ENCODE results near the gene FAM227A. TPM values are rescaled to one million over a fixed set of nuclear protein-coding genes. Genes with fewer than 3 reads are reported as not detected.

Gene FAM227A
- under 1 TPM; 0.46 to 0.86 (median 0.53) TPM for total RNA-seq

- no peaks in the 10 kb centered on the region for H3K9me3 Mint-ChIP-seq
- peak within 1 kb of the TSS; percentile 92 for H3K4me3 Mint-ChIP-seq
- ATAC-seq (peak; percentile 92), DNase-seq (peak; percentile 76)
- H3K36me3 Mint-ChIP-seq (ENCODE audit: insufficient read depth) = no peaks in the 10 kb centered on the region
- H3K4me1 Mint-ChIP-seq (ENCODE audit: low read depth) = peaks cover 14% of the 10 kb centered on the region
- H3K27me3 Mint-ChIP-seq (ENCODE audit: low read depth) = no peaks in the 10 kb centered on the region
Observed at GRCh38 chr22:38656256-38657044, at the start of gene FAM227A, which contains the start of gene CBY1. Gene FAM227A (minus strand): TSS chr22:38656392. CDS start chr22:38650168, 6,224 bp downstream. Gene CBY1 (plus strand): TSS chr22:38656638. CDS start chr22:38668055, 11,417 bp downstream.

DNA sequence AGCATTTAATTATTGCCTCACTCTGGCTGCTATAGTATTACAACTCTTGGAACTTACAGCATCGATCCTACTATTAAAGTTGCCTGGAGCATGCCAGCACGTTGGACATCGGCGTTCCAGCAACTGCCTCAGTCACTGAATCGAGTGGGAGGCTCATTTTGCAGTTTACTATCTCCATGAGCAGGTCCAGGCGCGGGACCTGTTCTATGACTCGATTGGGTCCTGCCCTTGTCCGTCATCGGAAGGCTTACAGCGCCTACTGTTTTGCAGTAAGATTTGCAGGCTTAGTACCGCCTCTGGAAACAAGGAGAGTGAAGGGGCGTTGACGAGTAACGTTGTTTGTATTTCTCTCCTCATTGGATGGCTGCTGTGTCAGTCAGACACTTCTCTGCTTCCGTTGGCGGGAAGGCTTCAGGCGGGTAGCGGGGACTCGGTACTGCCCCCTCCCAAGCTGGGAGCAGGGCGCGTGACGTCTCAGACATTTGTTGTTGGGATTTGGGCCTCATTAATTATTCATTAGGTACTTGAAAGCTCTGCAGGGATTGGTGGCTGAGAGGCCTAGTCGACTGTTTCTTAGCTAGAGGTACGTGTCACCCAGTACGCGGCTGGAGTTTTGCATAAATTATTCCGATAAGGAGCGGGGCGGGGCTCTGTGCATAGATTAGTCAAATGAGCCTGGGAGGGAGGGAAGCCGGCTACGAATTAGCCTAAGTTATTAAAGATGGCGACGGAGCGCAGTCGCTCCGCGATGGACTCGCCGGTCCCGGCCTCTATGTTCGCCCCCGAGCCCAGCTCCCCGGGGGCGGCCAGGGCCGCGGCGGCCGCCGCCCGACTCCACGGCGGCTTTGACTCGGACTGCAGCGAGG is 49.3 kb upstream of the FAM227A start, which contains the start of gene GTPBP1:
Gene GTPBP1 (plus strand): TSS at position 710 of the 866 bp plus-strand sequence. CDS start 12 bp downstream, at position 722.
- H3K4me1 Mint-ChIP-seq (ENCODE audit: low read depth) = peaks cover 57% of the 10 kb centered on the region
- ATAC-seq = peak; percentile 81 to 83
- H3K4me3 Mint-ChIP-seq = peak within 1 kb of the TSS; percentile 92
- peaks cover 15% of the 10 kb centered on the region for H3K36me3 Mint-ChIP-seq (ENCODE audit: insufficient read depth)
- DNase-seq = peak; percentile 94
- no peaks in the 10 kb centered on the region for H3K9me3 Mint-ChIP-seq
- H3K27me3 Mint-ChIP-seq (ENCODE audit: low read depth) = no peaks in the 10 kb centered on the region

GRCh38 chr22:38704654-38705234 is 48.6 kb upstream of the FAM227A start:
- ATAC-seq = no peak
- H3K9me3 Mint-ChIP-seq = no peaks in the 10 kb centered on the region
- H3K27me3 Mint-ChIP-seq (ENCODE audit: low read depth) = no peaks in the 10 kb centered on the region
- peak overlapping the region; percentile 83 for H3K4me3 Mint-ChIP-seq
- peaks cover 10% of the 10 kb centered on the region for H3K36me3 Mint-ChIP-seq (ENCODE audit: insufficient read depth)
- no peak for DNase-seq
- H3K4me1 Mint-ChIP-seq (ENCODE audit: low read depth) = peaks cover 55% of the 10 kb centered on the region

GRCh38 chr22:38700789-38701628 is 44.8 kb upstream of the FAM227A start, which contains the start of gene JOSD1:
Gene JOSD1 (minus strand): TSS chr22:38700943. CDS start chr22:38699987, 956 bp downstream.
- Mint-ChIP-seq H3K9me3 (no peaks in the 10 kb centered on the region), H3K27me3 (ENCODE audit: low read depth) (no peaks in the 10 kb centered on the region), H3K4me1 (ENCODE audit: low read depth) (peaks cover 61% of the 10 kb centered on the region), H3K4me3 (peak within 1 kb of the TSS; percentile 89), H3K36me3 (ENCODE audit: insufficient read depth) (peaks cover 13% of the 10 kb centered on the region)
- ATAC-seq (peak; percentile 42 to 46), DNase-seq (peak; percentile 99)

DNA sequence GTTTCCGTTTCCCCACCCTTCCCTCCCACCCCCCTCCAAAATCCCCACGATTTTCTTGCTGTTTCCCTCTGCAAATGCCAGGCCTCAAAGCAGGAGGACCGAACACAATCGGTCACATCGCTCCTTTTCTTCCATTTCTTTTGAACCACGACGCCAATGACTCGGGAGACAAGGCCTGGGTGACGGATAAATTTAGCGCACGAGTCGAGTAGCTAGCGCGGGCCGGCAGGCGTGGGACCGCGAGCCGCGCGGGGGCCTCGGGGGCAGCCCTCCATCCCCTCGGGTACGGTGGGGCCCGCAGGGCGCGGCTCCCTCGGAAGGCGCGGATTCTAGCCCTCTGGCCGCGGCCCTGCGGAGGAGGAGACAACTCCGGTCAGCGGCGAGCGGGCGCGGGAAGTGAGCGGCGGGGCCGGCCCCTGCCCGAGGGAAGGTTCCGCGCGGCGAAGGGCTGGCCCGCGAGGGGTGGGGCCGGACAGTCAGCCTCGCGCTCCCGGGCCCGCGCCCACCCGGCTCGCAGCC is 44.1 kb upstream of the FAM227A start:
- peak; percentile 10 to 12 for ATAC-seq
- peaks cover 64% of the 10 kb centered on the region for H3K4me1 Mint-ChIP-seq (ENCODE audit: low read depth)
- H3K9me3 Mint-ChIP-seq = no peaks in the 10 kb centered on the region
- H3K4me3 Mint-ChIP-seq = peak overlapping the region; percentile 89
- no peaks in the 10 kb centered on the region for H3K27me3 Mint-ChIP-seq (ENCODE audit: low read depth)
- no peak for DNase-seq
- H3K36me3 Mint-ChIP-seq (ENCODE audit: insufficient read depth) = peaks cover 13% of the 10 kb centered on the region

DNA sequence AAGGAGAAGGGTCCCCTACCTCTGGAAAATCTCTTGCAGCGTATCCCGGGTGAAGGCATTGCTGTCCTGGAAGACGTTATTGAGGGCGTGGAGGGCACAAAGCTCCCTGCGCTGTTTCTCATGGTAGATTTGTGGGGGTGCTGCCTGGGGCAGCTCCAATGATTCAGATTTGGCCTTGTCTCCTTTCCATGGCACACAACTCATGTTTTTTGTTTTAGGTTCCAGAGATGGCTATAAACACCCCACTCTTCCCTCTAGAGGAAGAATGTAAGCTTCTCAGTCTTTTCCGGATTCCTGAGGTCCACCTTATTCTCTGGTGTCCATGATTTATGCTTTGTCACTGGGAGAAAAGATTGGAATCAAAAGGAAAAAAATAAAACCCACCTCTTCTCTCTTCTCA is 43.6 kb upstream of the FAM227A start:
- peaks cover 15% of the 10 kb centered on the region for H3K36me3 Mint-ChIP-seq (ENCODE audit: insufficient read depth)
- H3K9me3 Mint-ChIP-seq = no peaks in the 10 kb centered on the region
- H3K4me1 Mint-ChIP-seq (ENCODE audit: low read depth) = peaks cover 64% of the 10 kb centered on the region
- H3K4me3 Mint-ChIP-seq = peak overlapping the region; percentile 89
- DNase-seq (no peak), ATAC-seq (no peak)
- no peaks in the 10 kb centered on the region for H3K27me3 Mint-ChIP-seq (ENCODE audit: low read depth)

- Mint-ChIP-seq H3K9me3 (no peaks in the 10 kb centered on the region), H3K36me3 (ENCODE audit: insufficient read depth) (peaks cover 18% of the 10 kb centered on the region)
Observed at GRCh38 chr22:38699143-38699542, 43.0 kb upstream of the FAM227A start.

DNA sequence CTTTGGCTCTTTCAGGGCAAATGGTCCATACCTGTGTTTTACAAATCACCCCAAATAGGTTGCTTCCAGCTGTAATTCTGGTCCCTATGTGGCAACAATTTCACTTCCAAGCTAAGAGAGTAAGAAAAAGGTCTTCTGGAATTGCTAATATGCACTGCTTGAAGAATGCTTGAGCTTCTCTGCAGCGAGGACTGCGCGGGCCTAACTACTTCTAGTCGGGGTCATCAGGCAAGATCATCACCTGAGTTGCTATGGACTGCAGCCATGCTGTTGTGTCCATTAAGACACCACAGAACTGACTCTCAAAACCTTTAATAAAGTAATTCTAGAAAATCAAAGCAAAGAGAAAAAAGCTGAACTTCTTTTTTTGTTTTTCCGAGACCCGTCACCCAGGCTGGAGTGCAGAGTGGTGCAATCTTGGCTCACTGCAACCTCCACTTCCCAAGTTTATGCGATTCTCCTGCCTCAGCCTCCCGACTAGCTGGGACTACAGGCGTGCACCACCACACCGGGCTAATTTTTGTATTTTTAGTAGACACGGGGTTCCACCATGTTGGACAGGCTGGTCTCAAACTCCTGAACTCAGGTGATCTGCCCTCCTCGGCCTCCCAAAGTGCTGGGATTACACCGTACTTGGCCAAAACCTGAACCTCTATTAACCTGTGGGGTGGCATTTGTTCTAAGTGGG is 42.4 kb upstream of the FAM227A start:
- DNase-seq (no peak), ATAC-seq (no peak)
- Mint-ChIP-seq H3K27me3 (ENCODE audit: low read depth) (no peaks in the 10 kb centered on the region), H3K36me3 (ENCODE audit: insufficient read depth) (peaks cover 19% of the 10 kb centered on the region), H3K4me1 (ENCODE audit: low read depth) (peaks cover 63% of the 10 kb centered on the region), H3K4me3 (peak overlapping the region; percentile 89), H3K9me3 (no peaks in the 10 kb centered on the region)

More at GRCh38 chr22:38699143-38699542, 43.0 kb upstream of the FAM227A start:
- ATAC-seq (no peak), DNase-seq (no peak)
- H3K4me3 Mint-ChIP-seq = peak overlapping the region; percentile 89
- H3K27me3 Mint-ChIP-seq (ENCODE audit: low read depth) = no peaks in the 10 kb centered on the region
- H3K4me1 Mint-ChIP-seq (ENCODE audit: low read depth) = peaks cover 63% of the 10 kb centered on the region

DNA sequence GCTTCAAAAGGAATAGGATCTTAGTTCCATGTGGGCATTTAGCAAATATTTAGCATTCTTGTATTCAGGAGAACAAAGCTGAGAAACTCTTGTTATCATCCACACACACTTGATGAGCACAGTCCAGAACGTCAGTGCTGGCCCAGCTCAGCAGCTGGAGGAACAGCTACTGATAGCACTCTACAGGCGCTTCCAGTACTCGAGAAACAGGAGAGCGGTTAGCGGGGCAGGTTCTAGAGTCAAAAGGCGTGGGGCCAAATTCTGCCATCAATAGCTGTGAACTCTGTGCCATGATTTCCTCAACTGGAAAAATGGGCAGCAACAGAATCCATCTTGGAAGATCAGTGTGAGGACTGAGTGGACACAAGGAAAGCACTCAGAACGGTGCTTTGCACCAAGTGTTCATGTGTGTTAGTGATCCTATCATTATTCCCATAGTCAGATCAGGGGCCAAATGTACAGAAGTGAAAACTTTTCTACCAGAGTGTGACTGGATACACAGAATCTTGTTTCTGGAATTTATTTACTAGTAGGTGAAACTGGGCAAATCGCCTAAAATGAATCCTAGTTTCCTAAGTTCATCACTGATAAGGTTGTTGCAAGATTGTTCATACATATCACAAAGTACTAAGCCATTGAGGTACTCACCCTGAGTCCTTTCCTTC is 41.4 kb upstream of the FAM227A start:
- no peak for ATAC-seq
- no peak for DNase-seq
- Mint-ChIP-seq H3K27me3 (ENCODE audit: low read depth) (no peaks in the 10 kb centered on the region), H3K36me3 (ENCODE audit: insufficient read depth) (peaks cover 27% of the 10 kb centered on the region), H3K4me1 (ENCODE audit: low read depth) (peaks cover 70% of the 10 kb centered on the region), H3K4me3 (peak overlapping the region; percentile 89), H3K9me3 (no peaks in the 10 kb centered on the region)

- DNase-seq (peak; percentile 32), ATAC-seq (peak; percentile 56 to 61)
- peak overlapping the region; percentile 89 for H3K4me3 Mint-ChIP-seq
- peaks cover 71% of the 10 kb centered on the region for H3K4me1 Mint-ChIP-seq (ENCODE audit: low read depth)
- no peaks in the 10 kb centered on the region for H3K27me3 Mint-ChIP-seq (ENCODE audit: low read depth)
- H3K36me3 Mint-ChIP-seq (ENCODE audit: insufficient read depth) = peaks cover 31% of the 10 kb centered on the region
- no peaks in the 10 kb centered on the region for H3K9me3 Mint-ChIP-seq
Observed at GRCh38 chr22:38696606-38697424, 40.6 kb upstream of the FAM227A start.

DNA sequence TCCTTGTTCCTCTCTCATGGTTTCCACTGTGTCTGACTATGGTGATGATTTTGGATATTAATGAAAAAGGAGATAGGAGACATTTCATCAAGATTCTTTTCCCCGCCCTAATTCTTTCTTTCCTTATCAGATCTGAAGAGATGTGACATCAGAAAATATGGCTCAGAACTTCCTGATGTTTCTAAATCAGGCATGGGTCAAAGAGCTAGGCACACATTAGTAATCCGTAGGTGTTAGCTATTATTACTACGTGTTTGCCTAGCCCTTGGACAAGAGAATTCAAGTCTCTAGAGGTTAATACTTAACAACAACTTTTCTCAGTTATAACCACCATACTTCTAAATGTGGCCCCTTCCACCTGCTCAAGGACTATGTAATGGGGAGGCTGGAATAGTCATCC is 38.7 kb upstream of the FAM227A start:
- H3K36me3 Mint-ChIP-seq (ENCODE audit: insufficient read depth) = peaks cover 38% of the 10 kb centered on the region
- peaks cover 64% of the 10 kb centered on the region for H3K4me1 Mint-ChIP-seq (ENCODE audit: low read depth)
- peak overlapping the region; percentile 10 for H3K4me3 Mint-ChIP-seq
- DNase-seq (no peak), ATAC-seq (no peak)
- no peaks in the 10 kb centered on the region for H3K27me3 Mint-ChIP-seq (ENCODE audit: low read depth)
- H3K9me3 Mint-ChIP-seq = no peaks in the 10 kb centered on the region

DNA sequence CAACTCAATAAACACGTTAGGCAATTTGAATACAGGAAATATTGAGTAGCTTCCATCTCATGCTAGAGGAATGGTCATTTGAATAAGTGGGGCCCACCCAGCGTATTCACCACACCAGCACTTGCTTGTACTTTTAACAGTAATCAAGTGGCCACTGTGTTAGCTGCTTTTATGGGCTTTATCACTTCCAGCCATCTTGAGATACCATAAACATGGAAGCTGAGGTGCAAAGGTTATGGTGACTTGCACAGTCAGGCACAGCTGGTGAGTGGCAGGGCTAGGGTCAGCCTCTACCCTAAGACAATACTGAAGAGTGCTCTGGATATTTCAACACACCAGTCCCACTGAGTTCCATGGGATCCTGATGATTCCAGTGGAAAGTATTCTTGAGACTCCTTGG is 37.9 kb upstream of the FAM227A start:
- H3K9me3 Mint-ChIP-seq = no peaks in the 10 kb centered on the region
- H3K27me3 Mint-ChIP-seq (ENCODE audit: low read depth) = no peaks in the 10 kb centered on the region
- H3K4me3 Mint-ChIP-seq = no peak overlapping the region
- H3K4me1 Mint-ChIP-seq (ENCODE audit: low read depth) = peaks cover 56% of the 10 kb centered on the region
- ATAC-seq = no peak
- peaks cover 42% of the 10 kb centered on the region for H3K36me3 Mint-ChIP-seq (ENCODE audit: insufficient read depth)
- DNase-seq = no peak
